ENCODE measurements around the gene SRRM5.
A peak's percentile ranks its signal among the peaks of the same experiment; 100 is the strongest.
"Not testable (repeated sequence)": the region's sequence is repeated elsewhere in the genome, so short reads cannot be mapped to it uniquely, and the experiment has no call there.

The SRRM5 gene

DNA sequence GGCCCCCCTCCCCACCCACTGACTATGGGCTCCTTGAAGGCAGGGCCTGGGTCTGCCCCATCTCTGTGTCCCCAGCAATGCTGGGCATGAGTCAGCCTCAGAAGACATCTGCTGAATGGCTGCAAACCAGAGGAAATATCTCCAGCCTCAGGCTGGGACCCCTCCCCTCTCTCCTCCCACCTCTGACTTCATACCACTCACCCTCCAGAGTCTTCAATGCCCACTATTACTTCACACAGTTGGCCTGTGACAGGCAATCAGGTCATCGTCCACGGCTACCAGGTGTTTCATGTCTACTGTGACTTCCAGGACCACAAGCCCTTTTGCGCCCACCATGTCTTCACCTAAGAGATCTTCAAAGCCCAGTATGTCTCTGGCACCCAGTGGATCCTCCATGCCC lies at the start of gene SRRM5:
TSS of gene SRRM5 (plus strand) at position 301 of the 400 bp plus-strand sequence. CDS start at position 335, 34 bp downstream.
- no peak for DNase-seq

DNA sequence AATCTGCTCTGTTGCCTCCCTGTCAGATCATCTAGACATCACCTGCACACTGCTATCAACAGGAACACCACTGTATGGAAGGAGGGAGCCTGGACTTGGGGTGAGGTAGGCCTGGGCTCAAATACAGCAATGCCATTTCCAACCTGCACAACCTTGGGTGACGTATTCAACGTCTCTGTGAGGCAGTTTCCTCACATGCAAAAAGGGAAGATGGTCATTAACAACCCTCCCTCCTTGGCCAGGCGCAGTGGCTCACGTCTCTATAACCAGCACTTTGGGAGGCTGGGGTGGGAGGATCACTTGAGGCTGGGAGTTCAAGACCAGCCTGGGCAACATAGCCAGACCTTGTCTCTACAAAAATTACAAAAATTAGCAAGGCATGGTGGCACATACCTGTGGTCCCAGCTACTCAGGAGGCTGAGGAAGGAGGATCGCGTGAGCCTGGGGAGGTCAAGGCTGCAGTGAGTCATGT lies 49.6 kb upstream of the SRRM5 start:
- DNase-seq, result no peak

- peak; percentile 90 for DNase-seq
Measured at GRCh38 chr19:43562698-43563241, 49.1 kb upstream of the SRRM5 start.

- no peak for DNase-seq
Measured at GRCh38 chr19:43563816-43564457, 48.0 kb upstream of the SRRM5 start.

DNA sequence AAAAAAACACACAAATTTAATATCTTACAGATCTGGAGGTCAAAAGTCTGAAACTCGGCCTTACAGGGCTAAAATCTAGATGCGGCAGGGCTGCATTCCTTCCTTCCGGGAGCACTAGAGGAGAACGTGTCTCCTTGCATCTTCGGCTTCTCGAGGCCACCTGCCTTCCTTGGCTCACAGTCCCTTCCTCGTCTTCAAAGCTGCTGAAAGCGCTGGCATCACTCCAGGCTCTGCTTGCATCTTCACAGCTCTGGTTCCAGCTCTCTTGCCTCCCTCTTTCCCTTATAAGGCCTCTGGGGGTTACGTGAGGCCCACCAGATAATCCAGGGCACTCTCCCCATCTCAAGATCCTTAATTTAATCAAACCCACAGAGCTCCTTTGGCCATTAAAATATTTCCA lies 47.1 kb upstream of the SRRM5 start:
- DNase-seq, result no peak

DNA sequence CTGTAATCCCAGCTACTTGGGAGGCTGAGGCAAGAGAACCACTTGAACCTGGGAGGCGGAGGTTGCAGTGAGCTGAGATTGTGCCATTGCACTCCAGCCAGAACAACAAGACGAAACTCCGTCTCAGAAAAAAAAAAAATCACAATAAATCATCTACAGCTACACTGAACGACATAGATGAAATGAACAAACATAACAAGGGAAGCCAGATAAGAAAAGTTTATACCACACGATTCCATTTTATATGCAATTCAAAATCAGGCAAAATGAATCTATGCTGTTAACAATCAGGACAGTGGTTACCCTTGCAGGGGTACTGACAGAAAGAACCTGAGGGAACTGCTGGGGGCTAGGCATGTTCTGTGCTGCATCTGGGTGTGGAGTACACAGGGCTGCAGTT lies 42.2 kb upstream of the SRRM5 start:
- DNase-seq, result no peak

GRCh38 chr19:43570174-43570791 lies 41.6 kb upstream of the SRRM5 start:
- no peak for DNase-seq

DNA sequence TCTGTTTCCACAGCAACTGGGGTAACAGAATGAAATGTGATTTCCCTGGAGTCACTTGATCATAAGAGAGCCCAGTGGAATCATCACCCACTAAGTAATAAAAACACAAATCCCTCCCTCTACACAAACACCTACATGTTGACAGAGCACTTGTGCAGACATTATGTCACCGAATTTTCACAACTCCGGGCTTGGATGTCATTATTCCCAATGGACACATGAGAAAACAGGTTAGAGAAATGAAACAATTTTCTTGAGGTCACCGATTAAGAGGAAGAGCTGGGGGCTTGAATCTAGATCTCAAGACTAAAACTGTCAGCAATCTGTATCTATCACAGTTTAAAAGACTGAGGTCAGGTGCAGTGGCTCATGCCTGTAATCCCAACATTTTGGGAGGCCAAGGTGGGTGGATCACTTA lies 39.7 kb upstream of the SRRM5 start:
- DNase-seq, result no peak

GRCh38 chr19:43574424-43575155 lies 37.3 kb upstream of the SRRM5 start:
- DNase-seq, result peak; percentile 68

GRCh38 chr19:43575156-43575950 lies 36.5 kb upstream of the SRRM5 start, which contains the start of the genes PINLYP and XRCC1:
TSS of gene PINLYP (plus strand) at chr19:43575801. CDS start at chr19:43577192, 1,391 bp downstream.
TSS of gene XRCC1 (minus strand) at chr19:43575527. CDS start at chr19:43575458, 69 bp downstream.
- peak; percentile 99 for DNase-seq

DNA sequence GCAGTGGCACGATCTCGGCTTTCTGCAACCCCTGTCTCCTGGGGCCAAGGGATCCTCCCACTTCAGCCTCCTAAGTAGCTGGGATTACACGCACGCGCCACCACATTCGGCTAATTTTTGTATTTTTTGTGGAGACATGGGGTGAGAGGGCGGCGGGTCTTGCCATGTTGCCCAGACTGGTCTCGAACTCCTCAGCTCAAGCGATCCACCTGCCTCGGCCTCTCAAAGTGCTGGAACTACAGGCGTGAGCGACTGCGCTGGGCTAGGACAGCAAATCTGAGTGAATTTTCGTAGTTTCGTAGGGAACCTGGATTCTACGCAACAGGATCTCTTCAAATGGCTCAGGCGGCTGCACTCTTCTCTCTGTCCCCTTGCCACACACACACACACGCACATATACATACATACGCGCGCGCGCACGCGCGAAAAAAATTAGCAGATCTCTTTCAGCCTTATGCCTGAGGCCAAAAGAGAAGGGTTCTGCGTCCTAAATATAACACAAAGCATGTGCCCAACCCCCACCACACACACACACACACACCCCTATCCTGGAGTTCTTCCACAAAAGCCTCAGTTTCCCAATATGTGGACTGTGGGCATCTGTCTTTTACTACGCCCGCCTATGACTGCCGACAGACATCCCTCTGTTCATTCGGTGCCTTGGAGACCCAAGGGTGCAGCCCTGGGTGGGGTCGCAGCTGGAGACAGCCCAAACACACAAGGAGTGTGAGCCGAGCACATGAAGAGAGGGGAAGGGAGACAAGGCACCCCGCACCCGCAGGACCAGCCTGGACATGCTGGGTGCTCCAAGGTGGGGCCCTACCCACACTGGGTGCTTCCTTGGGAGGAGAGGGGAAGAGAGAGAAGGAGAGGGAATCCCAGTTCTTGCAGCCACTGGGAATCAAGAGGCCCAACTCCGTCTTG lies 35.7 kb upstream of the SRRM5 start:
- DNase-seq, result no peak

GRCh38 chr19:43578787-43579186 lies 33.1 kb upstream of the SRRM5 start:
- DNase-seq, result no peak

DNA sequence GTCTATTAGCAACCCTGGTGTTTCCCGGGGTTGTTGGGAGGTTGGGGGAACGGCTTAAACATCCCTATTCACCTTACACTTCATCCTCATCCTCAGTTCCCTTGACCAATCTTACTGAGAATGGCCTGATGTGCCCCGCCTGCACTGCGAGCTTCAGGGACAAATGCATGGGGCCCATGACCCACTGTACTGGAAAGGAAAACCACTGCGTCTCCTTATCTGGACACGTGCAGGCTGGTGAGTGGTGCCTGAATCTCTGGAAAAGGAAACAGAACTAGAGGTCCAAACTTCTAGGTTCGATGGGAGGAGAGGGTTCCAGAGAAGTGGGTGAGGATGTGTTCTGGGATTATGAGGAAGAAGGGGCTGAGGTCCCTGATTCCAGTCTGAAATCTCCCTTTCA lies 30.4 kb upstream of the SRRM5 start:
- no peak for DNase-seq

DNA sequence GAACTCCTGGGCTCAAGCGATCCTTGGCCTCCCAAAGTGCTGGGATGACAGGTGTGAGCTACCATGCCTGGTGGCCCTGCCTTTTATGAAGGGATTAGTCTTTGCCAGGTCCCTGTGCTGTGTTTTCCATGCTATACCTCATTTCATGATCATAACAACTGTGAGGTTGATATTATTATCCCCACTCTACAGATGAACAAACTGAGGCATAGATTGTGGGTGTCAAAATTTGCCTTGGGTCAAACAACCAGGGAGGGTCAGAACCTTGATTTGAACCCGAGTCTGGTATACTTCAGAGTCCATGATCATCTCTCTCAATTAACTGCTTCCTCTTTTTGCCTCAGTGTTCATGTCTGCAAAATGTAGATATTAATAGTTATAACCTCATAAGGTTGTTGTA lies 29.4 kb upstream of the SRRM5 start:
- DNase-seq, result no peak

GRCh38 chr19:43584484-43584883 lies 27.4 kb upstream of the SRRM5 start:
- DNase-seq, result no peak

DNA sequence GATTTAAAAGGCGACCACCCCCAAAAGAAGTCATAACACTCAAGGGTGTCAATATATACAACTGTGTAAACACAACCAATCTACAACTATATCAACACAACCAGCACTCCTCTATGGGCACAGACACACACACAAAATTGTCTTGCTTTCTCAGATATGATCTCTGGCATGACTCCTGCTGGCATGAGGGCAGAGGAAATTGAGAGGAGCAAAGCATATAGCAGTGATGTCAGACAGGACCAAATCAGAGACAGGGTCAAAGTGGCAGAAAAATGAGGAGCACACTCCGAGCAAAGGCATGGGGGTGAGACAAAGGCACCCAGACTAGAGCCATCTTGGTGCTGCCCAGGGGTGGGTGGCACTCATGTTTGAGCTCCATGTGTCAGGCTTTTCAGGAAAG lies 25.5 kb upstream of the SRRM5 start:
- no peak for DNase-seq

- DNase-seq, result not testable (repeated sequence)
Measured at GRCh38 chr19:43587029-43587428, 24.9 kb upstream of the SRRM5 start.

GRCh38 chr19:43589277-43589676 lies 22.6 kb upstream of the SRRM5 start:
- no peak for DNase-seq

GRCh38 chr19:43589678-43590077 lies 22.2 kb upstream of the SRRM5 start:
- DNase-seq, result no peak

DNA sequence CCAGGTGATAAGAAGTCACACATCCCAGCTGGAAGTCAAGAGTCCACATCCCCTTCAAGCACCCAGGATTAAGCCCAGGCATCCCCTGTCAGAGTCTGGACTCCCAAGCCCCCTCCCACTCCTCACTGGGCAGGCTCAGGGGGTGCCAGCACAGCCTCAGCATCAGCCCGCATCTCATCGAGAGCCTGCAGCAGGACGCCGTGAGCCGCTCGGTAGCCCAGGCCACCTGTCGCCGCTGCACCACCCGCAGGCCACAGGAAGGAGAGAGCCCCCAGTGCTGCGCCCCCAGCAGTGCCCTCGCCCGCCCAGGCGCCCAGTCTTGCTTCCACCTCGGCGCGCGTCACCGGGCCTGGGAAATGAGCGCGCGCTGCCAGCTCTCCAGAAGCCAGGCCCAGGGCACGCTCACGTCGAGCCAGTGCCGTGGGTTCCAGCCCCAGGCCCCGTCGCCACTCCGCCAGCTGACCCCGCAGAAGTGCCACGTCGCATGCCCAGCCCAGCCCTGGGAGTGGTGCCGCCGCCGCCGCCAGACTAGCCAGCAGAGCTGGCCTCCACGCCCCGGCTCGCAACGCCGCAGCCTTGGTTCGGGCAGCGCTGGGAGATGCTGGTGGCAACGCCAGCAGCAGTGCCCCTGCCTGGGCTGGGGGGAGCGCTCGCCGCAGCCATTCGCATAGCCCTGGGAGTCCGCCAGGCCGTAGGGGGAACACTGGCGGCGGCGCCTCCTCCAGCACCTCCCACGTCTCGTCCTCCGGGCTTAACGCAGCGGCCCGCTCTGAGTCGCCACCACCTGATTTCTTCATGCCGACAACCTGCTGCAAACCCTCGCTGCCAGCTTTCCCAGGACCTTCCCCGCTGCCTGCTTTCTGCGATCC lies 19.8 kb upstream of the SRRM5 start:
- DNase-seq, result no peak

Data from EL (cell line).